ENCODE measurements around the gene ALOXE3.
"Not testable (repeated sequence)": the region's sequence is repeated elsewhere in the genome, so short reads cannot be mapped to it uniquely, and the experiment has no call there.

Gene ALOXE3

DNA sequence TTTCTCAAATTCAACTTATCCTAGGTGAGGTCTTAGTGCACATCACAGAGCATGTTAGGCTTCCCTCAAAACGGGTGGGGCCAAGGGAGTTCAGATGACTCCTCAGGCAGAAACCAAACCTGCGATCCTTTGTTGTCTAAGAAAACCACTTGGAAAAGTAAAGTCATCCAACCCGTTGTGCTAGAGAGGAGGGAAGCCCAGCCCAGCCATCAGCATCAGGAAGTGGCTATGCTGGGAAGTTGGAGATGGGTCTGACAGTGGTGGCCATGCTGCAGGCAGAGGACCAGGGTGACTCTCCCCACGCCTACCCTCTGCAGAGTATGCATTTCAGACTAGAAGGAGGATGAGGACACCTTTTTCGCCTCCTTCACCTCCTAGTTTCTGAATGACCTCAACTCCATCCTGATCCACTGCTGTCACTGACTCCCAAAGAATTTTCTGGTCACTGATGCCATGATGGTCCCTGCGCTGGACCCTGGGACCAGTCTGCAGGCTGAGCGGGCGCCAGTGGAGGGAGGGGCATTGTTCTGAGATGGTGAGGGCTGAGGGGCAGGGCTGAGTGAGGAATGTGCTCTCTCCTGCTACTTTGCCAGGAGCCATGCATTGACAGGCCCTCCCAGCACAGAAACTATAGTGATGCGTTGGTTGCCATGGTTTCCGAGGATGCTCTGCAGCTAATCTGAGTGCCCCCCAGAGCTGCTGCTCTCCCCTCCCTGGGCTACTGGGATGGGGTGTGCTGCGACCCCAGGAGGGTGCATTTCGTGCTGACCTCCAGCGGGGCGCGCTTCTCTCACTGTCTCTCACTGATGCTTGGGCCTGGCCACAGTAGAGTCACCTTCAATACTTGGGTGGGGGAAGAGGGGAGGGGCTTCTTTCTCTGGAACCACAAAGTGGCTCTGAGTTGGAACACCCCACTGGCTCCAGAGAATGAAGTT, 51.2 kb downstream of the ALOXE3 start:
- DNase-seq: no peak

DNA sequence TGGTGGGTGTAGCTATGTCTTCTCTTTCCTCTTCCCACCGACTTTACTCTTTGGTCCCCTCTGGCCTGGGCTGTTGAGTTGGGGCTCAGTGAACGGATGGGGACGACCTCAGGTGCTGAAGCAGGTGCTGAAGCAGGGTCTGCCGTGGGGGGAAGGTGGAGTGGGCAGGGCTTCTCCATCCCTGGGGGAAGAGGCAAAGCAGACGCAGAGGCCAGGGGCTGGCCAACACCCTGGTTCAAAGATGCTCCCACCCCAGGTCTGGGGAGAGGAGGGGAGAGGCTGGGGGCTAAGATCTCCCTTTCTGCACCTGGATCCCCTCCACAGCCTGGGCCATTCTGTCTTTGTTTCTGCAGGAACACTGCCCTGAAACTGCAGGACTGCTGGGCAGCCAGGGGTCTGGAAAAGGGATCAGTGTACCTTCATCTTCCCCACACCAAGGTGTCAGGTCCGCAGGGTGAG, 53.7 kb downstream of the ALOXE3 start:
- no peak for DNase-seq

DNA sequence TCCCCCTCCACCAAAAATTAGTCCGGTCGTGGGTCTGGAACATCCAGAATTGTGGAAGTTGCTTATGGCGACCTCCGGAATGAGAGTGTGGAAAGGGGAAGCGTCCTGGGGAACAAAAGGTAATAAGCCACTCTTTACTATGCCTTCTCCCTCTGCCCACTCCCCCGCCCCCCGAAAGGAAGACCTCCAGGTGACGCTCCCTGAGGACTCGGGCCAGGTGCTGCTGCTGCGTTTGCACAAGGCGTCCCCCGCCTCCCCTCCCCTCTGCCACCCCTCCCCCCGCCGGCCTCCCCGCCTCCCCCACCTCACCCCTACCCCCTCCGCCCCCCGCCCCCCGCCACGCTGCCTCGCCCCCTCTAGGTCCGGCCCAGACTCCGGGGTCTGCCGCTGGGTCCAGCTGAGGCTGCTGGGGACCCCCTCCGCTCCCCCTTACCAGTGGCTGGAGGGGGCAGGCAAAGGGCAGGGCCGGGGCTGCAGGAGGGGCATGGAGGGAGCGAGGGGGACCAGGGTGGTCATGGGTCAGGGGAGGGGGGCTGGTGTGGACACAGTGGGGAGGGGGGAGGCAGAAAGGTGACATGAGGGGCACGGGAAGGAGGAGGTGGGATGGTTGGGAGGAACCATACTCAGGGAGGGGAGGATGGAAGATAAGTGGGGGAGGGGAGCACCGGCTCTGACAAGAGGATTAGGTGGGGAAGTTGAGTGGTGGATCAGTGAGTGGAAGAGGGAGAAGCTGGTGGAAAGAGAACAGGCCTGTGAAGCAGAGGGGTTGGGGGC, 54.4 kb downstream of the ALOXE3 start:
- DNase-seq: no peak

DNA sequence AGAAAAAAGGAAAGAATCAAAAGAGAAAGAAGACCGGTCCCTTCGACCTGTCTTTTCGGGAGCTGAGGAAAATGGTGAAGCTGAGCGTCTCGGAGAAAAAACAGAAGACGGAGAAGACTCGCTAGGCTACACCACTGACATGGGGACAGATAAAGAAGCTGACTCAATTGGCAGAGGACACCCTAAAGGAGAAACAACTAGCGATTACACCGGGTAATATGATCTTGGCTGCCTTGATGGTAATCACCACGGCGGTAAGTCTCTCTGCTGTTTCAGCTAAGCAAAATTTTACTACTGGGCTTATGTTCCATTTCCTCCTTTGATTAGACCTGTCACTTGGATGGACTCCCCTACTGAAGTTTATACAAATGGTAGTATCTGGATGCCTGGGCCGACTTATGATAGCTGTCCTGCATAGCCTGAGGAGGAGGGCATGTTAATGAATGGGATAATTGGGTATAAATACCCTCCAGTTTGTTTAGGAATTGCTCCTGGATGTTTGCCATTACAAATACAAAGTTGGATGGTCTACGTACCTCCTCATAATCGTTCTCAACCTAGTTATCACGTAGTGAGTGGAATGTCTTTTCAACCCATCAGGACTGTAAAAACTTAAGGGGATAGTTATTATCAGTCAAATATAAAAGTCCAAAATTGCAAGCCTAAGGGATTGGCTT, 55.4 kb downstream of the ALOXE3 start:
- DNase-seq: peak; percentile 3

DNA sequence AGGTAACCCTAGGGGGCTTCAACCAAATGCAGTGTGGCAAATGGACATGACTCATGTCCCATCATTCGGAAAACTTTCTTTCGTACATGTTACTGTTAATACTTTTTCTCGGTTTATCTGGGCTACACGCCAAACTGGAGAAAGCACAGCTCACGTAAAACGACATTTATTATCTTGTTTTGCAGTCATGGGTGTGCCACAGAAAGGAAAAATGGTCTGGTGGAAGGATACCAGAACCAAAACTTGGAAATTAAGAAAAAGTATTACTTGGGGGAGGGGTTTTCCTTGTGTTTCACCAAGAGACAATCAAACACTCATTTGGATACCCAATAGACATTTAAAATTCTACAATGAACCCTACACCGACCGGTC, 55.9 kb downstream of the ALOXE3 start:
- no peak for DNase-seq

DNA sequence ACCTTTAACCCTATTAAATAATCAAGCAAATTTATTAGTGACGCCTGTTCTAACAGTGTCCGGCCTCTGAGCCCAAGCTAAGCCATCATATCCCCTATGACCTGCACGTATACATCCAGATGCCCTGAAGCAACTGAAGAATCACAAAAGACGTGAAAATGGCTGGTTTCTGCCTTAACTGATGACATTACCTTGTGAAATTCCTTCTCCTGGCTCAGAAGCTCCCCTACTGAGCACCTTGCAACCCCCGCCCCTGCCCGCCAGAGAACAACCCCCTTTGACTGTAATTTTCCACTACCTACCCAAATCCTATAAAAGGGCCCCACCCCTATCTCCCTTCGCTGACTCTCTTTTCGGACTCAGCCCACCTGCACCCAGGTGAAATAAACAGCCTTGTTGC, 56.5 kb downstream of the ALOXE3 start:
- not testable (repeated sequence) for DNase-seq

DNA sequence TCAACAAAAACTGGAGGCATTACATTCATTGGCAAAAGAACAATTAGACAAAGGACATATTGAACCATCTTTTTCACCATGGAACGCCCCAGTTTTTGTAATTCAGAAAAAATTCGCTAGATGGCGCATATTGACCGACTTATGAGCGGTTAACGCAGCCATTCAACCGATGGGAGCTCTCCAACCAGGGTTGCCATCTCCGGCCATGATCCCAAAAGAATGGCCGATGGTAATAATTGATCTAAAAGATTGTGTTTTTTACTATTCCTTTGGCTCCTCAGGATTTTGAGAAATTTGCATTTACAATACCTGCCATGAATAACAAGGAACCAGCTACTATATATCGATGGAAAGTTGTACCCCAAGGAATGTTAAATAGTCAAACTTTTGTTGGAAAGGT, 58.0 kb downstream of the ALOXE3 start:
- peak; percentile 73 for DNase-seq

DNA sequence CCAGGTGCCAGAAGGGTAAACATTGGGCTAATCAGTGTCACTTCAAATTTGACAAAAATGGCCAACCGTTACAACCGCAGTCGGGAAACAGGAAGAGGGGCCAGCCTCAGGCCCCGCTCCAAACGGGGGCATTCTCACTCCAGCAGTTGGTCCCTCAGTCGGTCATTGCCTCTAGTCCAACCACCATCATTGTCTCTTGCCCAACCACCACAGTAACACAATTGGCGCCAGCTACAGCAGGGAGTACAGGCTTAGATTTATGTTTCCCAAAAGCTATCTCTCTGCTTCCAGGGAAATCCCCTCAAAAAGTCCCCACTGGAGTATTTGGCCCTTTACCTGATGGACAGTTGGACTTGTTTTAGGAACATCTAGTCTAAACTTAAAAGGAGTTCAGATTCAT, 59.2 kb downstream of the ALOXE3 start:
- DNase-seq: no peak

DNA sequence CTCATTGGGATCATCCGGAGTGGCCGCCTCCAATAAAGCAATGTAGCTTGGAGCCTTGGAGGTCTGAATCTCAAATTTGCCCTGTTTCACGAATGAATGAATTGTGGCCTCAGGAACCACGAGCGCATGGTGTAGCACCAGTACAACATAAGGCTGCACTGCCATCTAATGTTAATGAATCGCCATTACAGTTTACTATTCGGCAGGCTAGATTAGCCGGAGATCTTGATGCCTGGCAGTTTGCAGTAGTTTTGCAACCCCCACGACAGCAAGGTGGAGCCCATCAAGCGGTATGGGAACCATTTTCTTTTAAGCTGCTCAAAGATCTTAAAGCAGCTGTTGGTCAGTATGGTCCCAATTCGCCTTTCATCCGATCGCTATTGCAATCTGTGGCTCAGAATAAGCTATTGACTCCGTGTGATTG, 60.6 kb downstream of the ALOXE3 start:
- DNase-seq: peak; percentile 89

DNA sequence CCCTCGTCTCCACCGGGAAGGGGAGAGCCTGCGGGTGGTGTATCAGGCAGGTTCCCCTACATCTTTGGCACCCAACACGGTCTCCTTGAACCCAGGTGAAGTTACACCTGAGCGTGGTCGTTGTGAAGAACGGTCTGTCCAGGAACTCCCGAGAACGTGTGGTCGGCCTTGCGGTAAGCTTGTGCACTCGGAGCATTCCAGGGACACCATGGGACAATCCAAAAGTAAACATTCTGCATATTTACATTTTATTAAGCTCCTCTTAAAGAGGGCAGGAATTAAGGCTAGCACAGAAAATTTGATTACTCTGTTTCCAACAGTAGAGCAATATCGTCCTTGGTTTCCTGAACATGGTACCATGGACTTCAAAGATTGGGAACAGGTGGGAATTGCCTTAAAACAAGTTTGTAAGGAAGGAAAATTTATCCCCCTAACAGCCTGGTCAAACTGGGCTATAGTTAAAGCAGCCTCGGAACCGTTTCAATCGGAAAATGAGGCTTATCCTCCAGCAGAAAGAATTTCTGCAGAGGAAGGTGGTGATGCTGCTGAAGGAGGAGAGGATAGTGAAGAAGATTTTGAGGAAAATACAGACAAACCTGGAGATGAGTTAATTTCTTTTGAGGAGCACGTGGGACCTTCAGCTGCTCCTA, 61.2 kb downstream of the ALOXE3 start:
- DNase-seq: no peak

DNA sequence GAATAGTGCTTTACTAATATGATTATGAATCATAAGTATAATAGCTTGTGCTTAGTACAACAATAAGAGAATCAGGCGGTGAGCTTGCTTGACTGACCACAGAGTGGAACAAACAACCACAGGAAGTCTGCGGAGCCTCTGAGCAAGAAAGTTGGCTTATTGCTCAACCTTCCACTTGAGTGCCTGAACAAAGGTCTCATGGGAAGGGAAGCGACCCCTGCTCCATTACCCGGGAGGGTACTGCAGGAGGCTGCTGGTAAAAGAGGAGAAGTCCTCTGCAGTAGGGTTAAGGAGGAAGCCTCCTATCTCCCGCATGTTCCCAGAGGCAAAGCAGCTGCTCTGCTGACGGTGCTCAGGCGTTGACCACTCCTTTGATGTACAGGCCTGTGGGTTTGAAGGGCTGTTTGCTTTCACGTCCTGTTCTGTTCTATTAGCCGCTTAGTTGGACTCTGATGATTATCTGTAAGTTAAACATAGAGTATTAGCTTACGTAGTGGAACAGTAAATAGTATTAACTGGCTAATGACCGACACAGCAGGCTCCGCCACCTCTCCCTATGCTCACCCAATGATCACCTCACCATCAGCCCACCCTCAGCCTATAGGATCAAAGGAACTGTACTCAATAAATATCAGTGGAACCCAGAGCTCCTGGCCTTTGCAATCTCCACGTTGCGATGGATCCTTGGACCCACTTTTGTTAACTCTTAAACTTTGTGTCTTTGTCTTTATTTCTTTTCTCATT, 61.9 kb downstream of the ALOXE3 start:
- no peak for DNase-seq

DNA sequence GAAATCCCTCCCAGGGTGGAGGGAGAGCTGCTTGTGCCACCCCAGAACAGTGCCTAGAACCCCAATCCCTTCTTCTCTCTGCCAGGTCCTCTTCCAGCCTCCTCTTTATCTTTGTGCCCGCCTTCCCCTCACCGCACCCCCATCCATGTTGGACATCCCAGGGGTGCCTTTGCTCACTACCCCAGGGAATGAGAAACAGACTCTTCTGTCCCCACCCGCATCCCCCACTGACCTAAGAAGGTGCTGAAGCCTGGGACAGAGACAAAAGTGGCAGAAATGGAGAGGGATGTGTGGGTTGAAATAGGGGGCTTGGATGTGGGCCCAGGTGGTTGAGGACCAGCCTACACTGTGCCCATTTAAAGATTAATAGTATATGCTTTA, 62.5 kb downstream of the ALOXE3 start:
- DNase-seq: no peak

DNA sequence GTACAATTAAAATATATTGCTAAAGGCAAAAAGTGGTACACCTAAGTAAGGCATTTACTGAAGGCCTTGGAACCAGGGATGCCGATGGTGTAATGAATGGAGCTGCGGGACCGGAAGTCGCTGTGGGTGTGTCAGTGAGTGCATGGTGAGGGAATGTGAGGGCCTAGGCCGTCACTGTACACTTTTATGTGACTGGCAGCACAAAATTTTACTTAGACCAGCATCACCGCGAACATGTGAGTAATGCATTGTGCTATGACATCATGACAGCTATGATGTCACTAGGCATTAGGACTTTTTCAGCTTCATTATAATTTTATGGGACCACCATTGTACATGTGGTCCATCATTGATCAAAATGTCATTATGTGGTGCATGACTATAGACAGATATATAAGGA, 64.7 kb downstream of the ALOXE3 start:
- DNase-seq: no peak

DNA sequence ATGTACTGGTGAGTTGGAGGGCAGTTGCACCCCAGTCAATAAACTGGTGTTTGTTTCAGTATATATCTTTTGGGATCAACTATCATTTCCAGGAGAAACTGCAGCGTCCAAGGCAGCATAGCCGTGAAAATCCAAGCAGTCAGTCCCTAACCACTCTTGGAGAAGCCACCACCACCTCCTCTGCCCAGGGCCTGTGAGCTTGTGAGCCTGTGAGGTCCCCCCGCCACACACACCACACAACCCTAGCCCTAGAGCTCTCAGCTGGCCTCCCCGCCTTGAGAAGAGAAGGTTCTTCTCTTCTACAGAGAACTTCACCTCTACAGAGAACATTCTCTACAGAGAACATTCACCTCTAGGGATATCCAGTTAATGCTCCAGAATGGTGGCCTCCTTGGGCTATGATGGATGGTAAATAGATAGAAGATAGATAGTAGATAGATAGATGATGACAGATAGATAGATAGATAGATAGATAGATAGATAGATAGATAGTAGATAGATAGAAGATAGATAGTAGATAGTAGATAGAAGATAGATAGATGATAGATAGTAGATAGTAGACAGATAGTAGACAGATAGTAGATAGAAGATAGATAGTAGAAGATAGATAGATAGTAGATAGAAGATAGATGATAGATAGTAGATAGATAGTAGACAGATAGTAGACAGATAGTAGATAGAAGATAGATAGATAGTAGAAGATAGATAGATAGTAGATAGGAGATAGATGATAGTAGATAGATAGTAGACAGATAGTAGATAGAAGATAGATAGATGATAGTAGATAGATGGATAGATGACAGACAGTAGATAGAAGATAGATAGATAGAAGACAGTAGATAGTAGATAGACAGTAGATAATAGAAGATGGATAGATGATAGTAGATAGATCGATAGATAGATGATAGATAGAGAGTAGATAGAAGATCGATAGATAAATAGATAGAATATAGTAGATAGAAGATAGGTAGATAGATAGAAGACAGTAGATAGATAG, 65.8 kb downstream of the ALOXE3 start:
- DNase-seq: no peak

DNA sequence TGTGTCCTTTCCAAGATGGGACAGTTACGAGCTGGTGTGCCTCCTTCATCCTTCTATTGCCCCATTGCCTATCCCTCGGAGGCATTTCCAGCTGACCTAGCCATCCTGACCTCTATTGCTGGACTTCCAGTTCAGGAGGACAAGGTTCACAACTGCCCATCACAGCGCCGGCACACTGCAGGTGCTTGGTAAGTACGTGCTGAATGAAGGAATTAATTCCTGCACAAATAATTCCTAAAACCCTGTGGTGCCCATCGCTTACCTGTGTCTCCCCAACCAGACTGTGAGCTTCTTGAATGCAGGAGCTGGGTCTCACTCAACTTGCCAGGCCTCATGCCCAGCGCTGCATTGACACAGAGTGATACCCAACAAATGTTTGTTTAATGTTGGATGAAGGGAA, 66.5 kb downstream of the ALOXE3 start:
- DNase-seq: no peak

DNA sequence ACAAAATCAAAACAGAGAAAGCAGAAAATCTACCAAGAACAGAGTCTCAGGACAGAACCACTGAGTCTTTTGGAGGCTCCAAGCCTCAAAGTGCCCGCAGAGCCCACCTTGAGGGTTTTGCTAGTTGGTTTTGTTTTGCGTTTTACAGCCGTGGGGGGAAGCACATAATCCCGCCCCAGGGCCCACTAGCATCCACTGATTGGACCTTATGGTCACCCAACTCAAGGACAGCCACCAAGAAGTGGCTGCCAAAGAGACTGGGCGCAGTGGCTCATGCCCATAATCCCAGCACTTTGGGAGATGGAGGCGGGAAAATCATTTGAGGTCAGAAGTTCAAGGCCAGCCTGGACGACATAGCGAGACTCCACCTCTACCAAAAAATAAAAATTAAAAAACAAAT, 69.6 kb downstream of the ALOXE3 start:
- no peak for DNase-seq

DNA sequence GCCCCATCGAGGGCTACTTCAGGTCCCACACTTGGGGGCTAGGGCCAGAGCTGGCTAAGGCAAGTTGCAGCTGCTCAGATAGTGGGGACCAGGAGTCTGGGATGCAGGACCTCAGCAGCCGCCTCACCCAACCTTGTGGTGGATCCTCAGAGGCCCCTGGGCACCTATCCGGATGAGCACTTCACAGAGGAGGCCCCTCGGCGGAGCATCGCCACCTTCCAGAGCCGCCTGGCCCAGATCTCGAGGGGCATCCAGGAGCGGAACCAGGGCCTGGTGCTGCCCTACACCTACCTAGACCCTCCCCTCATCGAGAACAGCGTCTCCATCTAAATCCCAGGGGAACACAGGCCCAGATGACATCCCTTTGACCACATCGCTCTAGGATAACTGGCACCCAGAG, 70.1 kb downstream of the ALOXE3 start:
- DNase-seq: no peak

DNA sequence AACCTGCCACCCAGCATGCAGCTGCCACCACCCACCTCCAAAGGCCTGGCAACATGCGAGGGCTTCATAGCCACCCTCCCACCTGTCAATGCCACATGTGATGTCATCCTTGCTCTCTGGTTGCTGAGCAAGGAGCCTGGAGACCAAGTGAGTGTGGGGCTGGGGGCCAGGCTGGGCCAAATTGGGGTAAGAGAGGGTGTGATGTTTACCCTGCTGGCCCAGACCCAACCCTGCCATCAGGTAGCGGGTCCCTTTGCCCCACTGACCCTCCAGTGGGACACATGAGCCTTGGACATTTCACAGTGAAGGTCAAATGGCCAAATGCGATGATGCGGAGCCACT, 70.6 kb downstream of the ALOXE3 start:
- DNase-seq: no peak

DNA sequence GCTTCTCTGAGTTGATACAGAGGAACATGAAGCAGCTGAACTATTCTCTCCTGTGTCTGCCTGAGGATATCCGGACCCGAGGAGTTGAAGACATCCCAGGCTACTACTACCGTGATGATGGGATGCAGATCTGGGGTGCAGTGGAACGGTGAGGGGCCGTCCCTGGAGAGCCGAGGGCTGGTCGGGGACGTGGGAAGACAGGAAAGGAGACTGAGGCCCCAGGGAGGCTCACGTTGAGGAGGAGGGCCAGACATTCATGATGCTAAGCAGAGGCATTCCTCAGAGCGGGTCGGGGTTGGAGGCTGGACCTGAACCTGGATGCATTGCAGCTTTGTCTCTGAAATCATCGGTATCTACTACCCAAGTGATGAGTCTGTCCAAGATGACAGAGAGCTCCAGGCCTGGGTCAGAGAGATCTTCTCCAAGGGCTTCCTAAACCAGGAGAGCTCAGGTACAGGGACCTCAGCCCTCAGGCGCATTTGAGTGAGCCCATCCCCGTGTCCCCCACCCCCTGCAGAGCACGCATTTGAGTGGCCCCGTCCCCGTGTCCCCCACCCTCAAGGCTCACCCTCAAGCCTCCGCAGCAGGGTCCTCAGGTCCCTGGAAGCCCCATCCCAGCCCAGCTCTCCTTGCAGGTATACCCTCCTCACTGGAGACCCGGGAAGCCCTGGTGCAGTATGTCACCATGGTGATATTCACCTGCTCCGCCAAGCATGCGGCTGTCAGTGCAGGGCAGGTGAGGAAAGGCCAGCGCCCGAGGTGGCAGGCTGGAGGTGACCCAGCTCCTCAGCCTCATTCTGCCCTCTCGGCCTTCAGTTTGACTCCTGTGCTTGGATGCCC, 71.2 kb downstream of the ALOXE3 start:
- no peak for DNase-seq

DNA sequence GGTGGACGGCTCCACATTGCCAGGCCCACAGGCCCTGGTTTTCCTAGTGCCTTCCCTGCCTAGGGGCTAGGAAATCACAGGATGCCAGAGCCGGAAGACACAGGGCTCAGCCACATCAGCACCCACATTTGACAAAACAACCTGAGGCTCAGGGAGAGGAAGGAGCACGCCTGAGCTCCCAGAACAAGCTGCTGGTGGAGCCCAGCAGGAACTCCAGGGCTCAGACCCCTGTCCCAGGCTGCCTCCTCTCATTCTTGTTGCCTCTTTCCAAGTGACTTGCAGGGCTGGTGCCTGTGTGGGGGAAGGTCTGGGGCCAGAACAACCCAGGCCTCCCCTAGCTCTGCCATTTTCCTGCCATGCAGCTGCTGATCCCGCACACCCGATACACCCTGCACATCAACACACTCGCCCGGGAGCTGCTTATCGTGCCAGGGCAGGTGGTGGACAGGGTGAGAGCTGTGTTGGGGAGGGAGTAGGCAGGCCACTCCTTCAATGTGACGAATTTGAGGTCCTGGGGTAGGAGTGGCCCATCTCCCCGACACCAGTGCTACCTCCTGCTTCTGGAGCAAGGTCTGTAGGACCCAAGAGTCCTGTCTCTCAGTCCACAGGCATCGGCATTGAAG, 71.9 kb downstream of the ALOXE3 start:
- no peak for DNase-seq
